Activated naive CD8-positive, alpha-beta T cell treated with anti-CD3 and anti-CD28 coated beads, Interleukin-2, amount 50 U/mL, for 24 hours (primary cell): ENCODE data around the gene PACSIN1.
A peak's percentile ranks its signal among the peaks of the same experiment; 100 is the strongest.

Source experiments
- ATAC-seq: fragments of 150-1000 bp; cut with Tn5 transposase; one replicate; pipeline ENCODE4 v1.10.0; 2021
- DNase-seq: peaks from one replicate; pipeline ENCODE4 v3.0.0; 2021
- H3K27ac Mint-ChIP-seq: one replicate; pipeline ENCODE4 v1.8.0; 2021; ENCODE audit warnings: mild to moderate bottlenecking, mixed read lengths
- H3K27me3 Mint-ChIP-seq: one replicate; pipeline ENCODE4 v1.8.0; 2021; ENCODE audit warnings: mixed read lengths
- H3K36me3 Mint-ChIP-seq: one replicate; pipeline ENCODE4 v1.8.0; 2021; ENCODE audit warnings: low read depth, mixed read lengths
- H3K4me1 Mint-ChIP-seq: one replicate; pipeline ENCODE4 v1.8.0; 2021; ENCODE audit warnings: mixed read lengths
- H3K4me3 Mint-ChIP-seq: one replicate; pipeline ENCODE4 v1.8.0; 2021; ENCODE audit warnings: mild to moderate bottlenecking, moderate library complexity, mixed read lengths
- H3K9me3 Mint-ChIP-seq: one replicate; pipeline ENCODE4 v1.8.0; 2021; ENCODE audit warnings: mixed read lengths

PACSIN1 gene

GRCh38 chr6:34528996-34529664, 63.3 kb downstream of the PACSIN1 start:
- H3K36me3 Mint-ChIP-seq = no peaks in the 10 kb centered on the region
- no peak overlapping the region for H3K4me3 Mint-ChIP-seq
- H3K27ac Mint-ChIP-seq = no peak overlapping the region
- ATAC-seq = no peak
- no peaks in the 10 kb centered on the region for H3K9me3 Mint-ChIP-seq
- H3K4me1 Mint-ChIP-seq = peaks cover 6% of the 10 kb centered on the region
- DNase-seq = no peak
- no peaks in the 10 kb centered on the region for H3K27me3 Mint-ChIP-seq

- Mint-ChIP-seq H3K9me3 (no peaks in the 10 kb centered on the region), H3K4me3 (no peak overlapping the region), H3K4me1 (peaks cover 6% of the 10 kb centered on the region), H3K27me3 (no peaks in the 10 kb centered on the region), H3K27ac (no peak overlapping the region), H3K36me3 (no peaks in the 10 kb centered on the region)
- no peak for DNase-seq
- no peak for ATAC-seq
These were observed 63.9 kb downstream of the PACSIN1 start for GRCh38 chr6:34529665-34530327.

- DNase-seq = no peak
- no peaks in the 10 kb centered on the region for H3K27me3 Mint-ChIP-seq
- H3K36me3 Mint-ChIP-seq = no peaks in the 10 kb centered on the region
- peaks cover 6% of the 10 kb centered on the region for H3K4me1 Mint-ChIP-seq
- no peak overlapping the region for H3K4me3 Mint-ChIP-seq
- H3K9me3 Mint-ChIP-seq = no peaks in the 10 kb centered on the region
- no peak overlapping the region for H3K27ac Mint-ChIP-seq
- ATAC-seq = no peak
These were observed 65.0 kb downstream of the PACSIN1 start for GRCh38 chr6:34530753-34531365.

GRCh38 chr6:34531580-34532201, 65.8 kb downstream of the PACSIN1 start:
- DNase-seq (peak; percentile 13), ATAC-seq (peak; percentile 14)
- Mint-ChIP-seq H3K9me3 (no peaks in the 10 kb centered on the region), H3K27me3 (no peaks in the 10 kb centered on the region), H3K27ac (no peak overlapping the region), H3K36me3 (no peaks in the 10 kb centered on the region), H3K4me3 (no peak overlapping the region), H3K4me1 (peaks cover 6% of the 10 kb centered on the region)

- ATAC-seq = no peak
- DNase-seq = no peak
- H3K36me3 Mint-ChIP-seq = no peaks in the 10 kb centered on the region
- H3K4me1 Mint-ChIP-seq = peaks cover 6% of the 10 kb centered on the region
- no peak overlapping the region for H3K27ac Mint-ChIP-seq
- no peaks in the 10 kb centered on the region for H3K27me3 Mint-ChIP-seq
- no peak overlapping the region for H3K4me3 Mint-ChIP-seq
- H3K9me3 Mint-ChIP-seq = no peaks in the 10 kb centered on the region
These were observed 66.4 kb downstream of the PACSIN1 start for GRCh38 chr6:34532230-34532629.

GRCh38 chr6:34534146-34534545, 68.3 kb downstream of the PACSIN1 start:
- no peak overlapping the region for H3K27ac Mint-ChIP-seq
- H3K36me3 Mint-ChIP-seq = no peaks in the 10 kb centered on the region
- no peaks in the 10 kb centered on the region for H3K27me3 Mint-ChIP-seq
- ATAC-seq = no peak
- H3K4me3 Mint-ChIP-seq = no peak overlapping the region
- no peak for DNase-seq
- H3K4me1 Mint-ChIP-seq = no peaks in the 10 kb centered on the region
- no peaks in the 10 kb centered on the region for H3K9me3 Mint-ChIP-seq

GRCh38 chr6:34534656-34535055, 68.8 kb downstream of the PACSIN1 start:
- H3K9me3 Mint-ChIP-seq = no peaks in the 10 kb centered on the region
- H3K4me3 Mint-ChIP-seq = no peak overlapping the region
- no peaks in the 10 kb centered on the region for H3K36me3 Mint-ChIP-seq
- ATAC-seq (no peak), DNase-seq (no peak)
- H3K27ac Mint-ChIP-seq = no peak overlapping the region
- no peaks in the 10 kb centered on the region for H3K27me3 Mint-ChIP-seq
- no peaks in the 10 kb centered on the region for H3K4me1 Mint-ChIP-seq

- Mint-ChIP-seq H3K9me3 (no peaks in the 10 kb centered on the region), H3K4me1 (no peaks in the 10 kb centered on the region), H3K4me3 (no peak overlapping the region), H3K27me3 (no peaks in the 10 kb centered on the region), H3K27ac (no peak overlapping the region), H3K36me3 (no peaks in the 10 kb centered on the region)
- ATAC-seq = no peak
- DNase-seq = no peak
These were observed 69.3 kb downstream of the PACSIN1 start for GRCh38 chr6:34535199-34535598.

- Mint-ChIP-seq H3K36me3 (no peaks in the 10 kb centered on the region), H3K27ac (no peak overlapping the region), H3K4me3 (no peak overlapping the region), H3K27me3 (no peaks in the 10 kb centered on the region), H3K4me1 (no peaks in the 10 kb centered on the region), H3K9me3 (no peaks in the 10 kb centered on the region)
- DNase-seq = no peak
- no peak for ATAC-seq
These were observed 69.8 kb downstream of the PACSIN1 start for GRCh38 chr6:34535646-34536045.

- Mint-ChIP-seq H3K27ac (no peak overlapping the region), H3K36me3 (no peaks in the 10 kb centered on the region), H3K4me1 (no peaks in the 10 kb centered on the region), H3K9me3 (no peaks in the 10 kb centered on the region), H3K27me3 (no peaks in the 10 kb centered on the region), H3K4me3 (no peak overlapping the region)
- ATAC-seq (no peak), DNase-seq (no peak)
These were observed 70.5 kb downstream of the PACSIN1 start for GRCh38 chr6:34536251-34536958.

- no peaks in the 10 kb centered on the region for H3K36me3 Mint-ChIP-seq
- no peak for ATAC-seq
- no peaks in the 10 kb centered on the region for H3K4me1 Mint-ChIP-seq
- H3K27me3 Mint-ChIP-seq = no peaks in the 10 kb centered on the region
- no peaks in the 10 kb centered on the region for H3K9me3 Mint-ChIP-seq
- H3K27ac Mint-ChIP-seq = no peak overlapping the region
- H3K4me3 Mint-ChIP-seq = no peak overlapping the region
- no peak for DNase-seq
These were observed 71.3 kb downstream of the PACSIN1 start for GRCh38 chr6:34536959-34537848.

- Mint-ChIP-seq H3K9me3 (no peaks in the 10 kb centered on the region), H3K4me3 (no peak overlapping the region), H3K27me3 (no peaks in the 10 kb centered on the region), H3K27ac (no peak overlapping the region), H3K4me1 (no peaks in the 10 kb centered on the region), H3K36me3 (no peaks in the 10 kb centered on the region)
- ATAC-seq (no peak), DNase-seq (no peak)
These were observed 72.2 kb downstream of the PACSIN1 start for GRCh38 chr6:34537922-34538550.

- H3K27me3 Mint-ChIP-seq = no peaks in the 10 kb centered on the region
- H3K36me3 Mint-ChIP-seq = no peaks in the 10 kb centered on the region
- no peaks in the 10 kb centered on the region for H3K9me3 Mint-ChIP-seq
- H3K4me1 Mint-ChIP-seq = no peaks in the 10 kb centered on the region
- ATAC-seq = no peak
- no peak for DNase-seq
- no peak overlapping the region for H3K27ac Mint-ChIP-seq
- H3K4me3 Mint-ChIP-seq = no peak overlapping the region
These were observed 72.7 kb downstream of the PACSIN1 start for GRCh38 chr6:34538581-34538980.
